GM23248 (cell line): ENCODE measurements around the gene PPP2R3B. TPM values are rescaled to one million over a fixed set of nuclear protein-coding genes. Genes with fewer than 3 reads are reported as not detected.

Experiments
- DNase-seq: peaks from one replicate; pipeline ENCODE4 v3.0.0-alpha.2; 2015
- H2AFZ ChIP-seq: fragments of 200-600 bp; sonication (generic); 2 replicates; pipeline ENCODE4 v1.6.1; 2016; ENCODE audit warnings: antibody characterized with exemption
- H3F3A ChIP-seq: fragments of 200-600 bp; sonication (generic); 2 replicates; pipeline ENCODE4 v1.6.1; 2016; ENCODE audit warnings: mild to moderate bottlenecking, antibody characterized with exemption, mixed run types; ENCODE audit not compliant: insufficient read depth
- H3K27ac ChIP-seq: fragments of 200-600 bp; sonication (generic); 2 replicates; pipeline ENCODE4 v1.5.1; 2016; ENCODE audit warnings: mild to moderate bottlenecking
- H3K27me3 ChIP-seq: fragments of 200-600 bp; sonication (generic); replicated peaks from 2 replicates; pipeline ENCODE4 v1.6.1; 2016; ENCODE audit warnings: mild to moderate bottlenecking; ENCODE audit not compliant: insufficient read depth
- H3K36me3 ChIP-seq: fragments of 200-600 bp; sonication (generic); 2 replicates; pipeline ENCODE4 v1.6.1; 2016; ENCODE audit warnings: low read depth, mild to moderate bottlenecking
- H3K4me1 ChIP-seq: fragments of 200-600 bp; sonication (generic); 2 replicates; pipeline ENCODE4 v1.6.1; 2016; ENCODE audit warnings: mild to moderate bottlenecking; ENCODE audit not compliant: insufficient read depth
- H3K4me2 ChIP-seq: fragments of 200-600 bp; sonication (generic); one replicate; pipeline ENCODE4 v1.6.1; 2016; ENCODE audit warnings: mild to moderate bottlenecking; ENCODE audit not compliant: unreplicated experiment
- H3K4me3 ChIP-seq: fragments of 200-600 bp; sonication (generic); 2 replicates; pipeline ENCODE4 v1.5.1; 2016; ENCODE audit warnings: mild to moderate bottlenecking
- H3K79me2 ChIP-seq: fragments of 200-600 bp; sonication (generic); 2 replicates; pipeline ENCODE4 v1.6.1; 2016; ENCODE audit warnings: mild to moderate bottlenecking; ENCODE audit not compliant: insufficient read depth
- H3K9ac ChIP-seq: fragments of 200-600 bp; sonication (generic); 2 replicates; pipeline ENCODE4 v1.6.1; 2016; ENCODE audit warnings: mild to moderate bottlenecking
- H3K9me2 ChIP-seq: fragments of 200-600 bp; sonication (generic); 2 replicates; pipeline ENCODE4 v1.6.1; 2016; ENCODE audit warnings: mixed run types, mild to moderate bottlenecking, moderate library complexity; ENCODE audit not compliant: insufficient read depth
- H3K9me3 ChIP-seq: fragments of 200-600 bp; sonication (generic); one replicate; pipeline ENCODE4 v1.6.1; 2017; ENCODE audit warnings: low read depth
- H4K20me1 ChIP-seq: fragments of 200-600 bp; sonication (generic); 2 replicates; pipeline ENCODE4 v1.6.0; 2016; ENCODE audit not compliant: insufficient read depth
- EZH2 ChIP-seq: fragments of 200-600 bp; sonication (generic); IDR thresholded peaks from 2 replicates; pipeline ENCODE4 v1.6.1; 2018; ENCODE audit warnings: antibody characterized with exemption, mild to moderate bottlenecking; ENCODE audit not compliant: insufficient read depth, poor library complexity, severe bottlenecking
- EZH2phosphoT487 ChIP-seq: fragments of 200-600 bp; sonication (generic); IDR thresholded peaks from 2 replicates; pipeline ENCODE4 v1.6.1; 2018; ENCODE audit warnings: antibody characterized with exemption, moderate library complexity, mild to moderate bottlenecking, low read depth; ENCODE audit not compliant: insufficient read depth
- WGBS, 2 experiments: methylation state at CpG; one replicate each; pipeline ENCODE4 v1.1.6; 2015 to 2017; ENCODE audit warnings: low lambda C conversion rate in 2 of 2, low coverage in 1 of 2; ENCODE audit errors: missing lambda C conversion rate in 2 of 2; 5-methylcytosine and 5-hydroxymethylcytosine counted together
- in situ Hi-C: fragments of 300-500 bp; cut with MboI; formaldehyde crosslinking; loops from 2 replicates; pipeline ENCODE4 v1.15.0; 2020
- polyA plus RNA-seq: library from polyadenylated mRNA; unstranded; fragments of >200 nt; fragmentation: Nextera tagmentation; extraction: Ambion mirVana; gene quantifications from 2 replicates; pipeline ENCODE4 v1.2.1, GENCODE V29; 2016
- total RNA-seq: library from RNA; depleted of rRNA; stranded (reverse); fragments of >200 nt; shearing (Covaris generic); gene quantifications from 2 replicates; pipeline ENCODE4 v1.2.3, GENCODE V29; 2014

The PPP2R3B gene
- total and polyA plus RNA-seq, 2 experiments from 2014 or later, result 7.4 to 16.6 TPM

- TF ChIP-seq EZH2 (no peak), EZH2phosphoT487 (no peak)
- H3F3A ChIP-seq, result 0 out of 2 replicates have a peak, but pooled peaks cover 3% of the 10 kb centered on the region
- no peak overlapping the region for H3K27ac ChIP-seq
- no peak overlapping the region for H3K4me3 ChIP-seq
- no peak overlapping the region for H3K4me2 ChIP-seq
- H4K20me1 ChIP-seq, result no peaks in the 10 kb centered on the region
- H3K36me3 ChIP-seq, result no peaks in the 10 kb centered on the region
- no peak overlapping the region for H3K9ac ChIP-seq
- no peaks in the 10 kb centered on the region for H3K9me2 ChIP-seq
- in situ Hi-C loops, result no loop called here
- 67 to 70% methylated on average over 14 of the region's 14 CpGs for WGBS, 2 experiments
- peaks cover 4% of the 10 kb centered on the region; the same call in 1 of the 2 replicates for H3K4me1 ChIP-seq
- no peak for DNase-seq
- no peaks in the 10 kb centered on the region for H3K27me3 ChIP-seq
- no peaks in the 10 kb centered on the region for H3K9me3 ChIP-seq
- no peak overlapping the region for H2AFZ ChIP-seq
- H3K79me2 ChIP-seq, result no peaks in the 10 kb centered on the region
These were observed 29.5 kb downstream of the PPP2R3B start for GRCh38 chrX:357035-357692.

- no peaks in the 10 kb centered on the region for H4K20me1 ChIP-seq
- H3K27me3 ChIP-seq, result no peaks in the 10 kb centered on the region
- H3K9me3 ChIP-seq, result no peaks in the 10 kb centered on the region
- no peaks in the 10 kb centered on the region for H3K79me2 ChIP-seq
- in situ Hi-C loops, result no loop called here
- H3K27ac ChIP-seq, result no peak overlapping the region
- no peak overlapping the region for H3K4me3 ChIP-seq
- DNase-seq, result peak; percentile 77
- peaks cover 4% of the 10 kb centered on the region; the same call in 1 of the 2 replicates for H3K4me1 ChIP-seq
- 59 to 65% methylated on average over 17 of the region's 17 CpGs for WGBS, 2 experiments
- H3K9ac ChIP-seq, result no peak overlapping the region
- H2AFZ ChIP-seq, result no peak overlapping the region
- TF ChIP-seq EZH2phosphoT487 (no peak), EZH2 (no peak)
- H3K36me3 ChIP-seq, result no peaks in the 10 kb centered on the region
- no peaks in the 10 kb centered on the region for H3K9me2 ChIP-seq
- no peak overlapping the region for H3K4me2 ChIP-seq
- 0 out of 2 replicates have a peak, but pooled peaks cover 3% of the 10 kb centered on the region for H3F3A ChIP-seq
These were observed 30.2 kb downstream of the PPP2R3B start for GRCh38 chrX:356385-357034.

- in situ Hi-C loops, result no loop called here
- Histone ChIP-seq H3K9ac (no peak overlapping the region), H3F3A (0 out of 2 replicates have a peak, but pooled peaks cover 3% of the 10 kb centered on the region), H4K20me1 (no peaks in the 10 kb centered on the region), H3K27me3 (no peaks in the 10 kb centered on the region), H2AFZ (no peak overlapping the region), H3K4me3 (no peak overlapping the region), H3K9me2 (no peaks in the 10 kb centered on the region), H3K36me3 (no peaks in the 10 kb centered on the region), H3K79me2 (no peaks in the 10 kb centered on the region), H3K4me2 (no peak overlapping the region), H3K9me3 (no peaks in the 10 kb centered on the region), H3K27ac (no peak overlapping the region), H3K4me1 (peaks cover 4% of the 10 kb centered on the region; the same call in 1 of the 2 replicates)
- TF ChIP-seq EZH2 (no peak), EZH2phosphoT487 (no peak)
- DNase-seq, result no peak
- WGBS, 2 experiments, result 89 to 90% methylated on average over 35 of the region's 35 CpGs
These were observed 31.2 kb downstream of the PPP2R3B start for GRCh38 chrX:355329-356050.
